Activated CD4-positive, CD25-positive, alpha-beta regulatory T cell treated with anti-CD3 and anti-CD28 coated beads, Interleukin-2, amount 50 U/mL, for 24 hours (primary cell): Measurements from ENCODE around the gene MTMR3.
A peak's percentile ranks its signal among the peaks of the same experiment; 100 is the strongest.

ENCODE experiments used
- ATAC-seq, 2 donors: fragments of 150-1000 bp; cut with Tn5 transposase; one replicate each; pipeline ENCODE4 v1.10.0; 2021; ENCODE audit warnings: mild to moderate bottlenecking in 1 of 2, moderate library complexity in 1 of 2

The MTMR3 gene

DNA sequence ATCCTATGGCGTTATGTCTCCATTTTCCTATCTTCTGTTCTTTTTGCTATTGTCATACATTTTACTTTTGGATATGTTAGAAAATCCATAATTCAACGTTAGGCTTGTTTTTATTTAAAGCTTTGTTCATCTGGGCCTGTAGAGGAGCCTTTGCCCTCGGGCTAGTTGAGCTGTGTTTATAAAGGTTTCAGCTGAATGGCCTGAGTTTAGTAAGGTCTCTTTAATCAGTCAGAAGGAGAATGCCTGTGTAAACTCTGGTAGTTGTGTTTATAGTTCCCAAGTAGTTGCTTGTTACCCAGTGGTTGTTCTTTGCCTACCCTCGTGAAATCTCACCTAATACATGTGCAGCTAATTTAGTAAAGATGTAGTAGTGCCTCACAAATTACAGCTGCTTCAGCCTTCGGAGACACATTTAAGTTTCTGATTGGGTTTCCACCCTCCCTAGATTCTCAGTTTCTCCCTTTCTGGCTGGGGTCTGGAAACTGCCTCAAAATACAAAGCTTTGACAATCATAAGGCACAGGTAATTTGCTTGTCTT is 33.1 kb downstream of the MTMR3 start:
- no peak for ATAC-seq

DNA sequence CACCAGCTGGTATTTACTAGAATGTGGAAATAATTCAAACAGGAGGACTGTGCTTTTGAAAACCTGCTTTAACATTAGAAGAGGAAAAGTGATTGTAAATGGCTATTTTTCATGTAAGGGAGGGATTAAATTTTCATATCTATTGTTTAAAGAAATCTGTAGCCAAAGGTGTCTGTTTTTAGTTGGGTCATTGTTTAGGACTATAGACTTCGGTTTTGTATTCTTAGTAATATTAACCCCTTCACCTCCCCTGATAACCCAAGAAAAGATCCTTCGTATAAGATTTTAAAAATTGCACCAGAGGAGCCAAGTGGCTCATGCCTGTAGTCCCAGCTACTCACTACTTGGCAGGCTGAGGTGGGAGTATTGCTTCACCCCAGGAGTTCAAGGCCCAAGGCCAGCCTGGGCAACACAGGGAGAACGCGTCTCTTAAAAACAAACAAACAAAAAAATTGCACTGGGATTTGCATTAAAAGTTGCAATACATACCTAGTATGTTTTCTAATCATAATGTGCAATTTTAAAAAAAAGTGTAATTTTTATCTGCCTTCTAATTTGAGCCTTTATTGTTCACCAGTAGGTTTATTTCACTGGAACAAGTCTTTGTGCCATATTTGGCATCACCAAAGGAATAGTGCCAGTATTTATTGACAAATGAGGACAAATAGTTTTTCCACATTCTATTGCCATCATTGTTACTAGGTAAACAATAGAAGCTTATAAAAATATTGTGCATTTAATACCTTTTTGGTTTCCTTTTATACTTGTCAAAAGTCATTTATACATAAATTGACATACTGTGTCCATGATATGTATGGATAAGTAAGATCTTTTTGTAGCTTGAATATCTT is 34.3 kb downstream of the MTMR3 start:
- no peak for ATAC-seq

DNA sequence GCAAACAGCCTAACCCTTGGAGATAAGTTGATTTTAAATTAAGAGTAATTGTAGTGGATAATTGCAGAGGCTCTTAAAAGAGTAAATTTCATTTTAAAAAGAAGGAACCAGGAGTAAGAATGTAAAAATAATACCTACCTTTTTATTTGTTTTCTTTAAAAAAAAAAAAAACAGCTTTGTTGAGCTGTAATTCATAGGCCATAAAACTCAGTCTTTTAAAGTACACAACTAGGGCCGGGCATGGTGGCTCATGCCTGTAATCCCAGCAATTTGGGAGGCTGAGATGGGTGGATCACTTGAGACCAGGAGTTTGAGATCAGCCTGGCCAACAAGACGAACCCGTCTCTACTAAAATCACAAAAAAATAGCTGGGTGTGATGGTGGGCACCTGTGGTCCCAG is 42.4 kb downstream of the MTMR3 start:
- no peak for ATAC-seq

DNA sequence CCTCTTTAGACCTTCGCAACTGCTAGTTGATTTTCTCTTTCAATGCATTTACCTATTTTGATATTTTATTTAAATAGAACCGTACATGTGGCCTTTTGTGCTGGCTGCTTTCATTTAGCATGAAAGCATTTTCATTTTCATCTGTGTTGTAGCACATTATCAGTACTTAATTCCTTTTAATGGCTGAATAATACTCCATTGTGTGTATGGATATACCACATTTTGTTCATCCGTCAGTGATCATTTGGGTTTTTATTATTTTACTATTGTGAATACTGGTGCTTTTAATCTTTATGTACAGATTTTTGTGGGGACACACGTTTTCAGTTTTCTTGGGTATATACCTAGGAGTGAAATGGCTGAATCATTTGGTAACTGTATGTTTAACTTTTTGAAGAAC is 43.1 kb downstream of the MTMR3 start:
- no peak for ATAC-seq

DNA sequence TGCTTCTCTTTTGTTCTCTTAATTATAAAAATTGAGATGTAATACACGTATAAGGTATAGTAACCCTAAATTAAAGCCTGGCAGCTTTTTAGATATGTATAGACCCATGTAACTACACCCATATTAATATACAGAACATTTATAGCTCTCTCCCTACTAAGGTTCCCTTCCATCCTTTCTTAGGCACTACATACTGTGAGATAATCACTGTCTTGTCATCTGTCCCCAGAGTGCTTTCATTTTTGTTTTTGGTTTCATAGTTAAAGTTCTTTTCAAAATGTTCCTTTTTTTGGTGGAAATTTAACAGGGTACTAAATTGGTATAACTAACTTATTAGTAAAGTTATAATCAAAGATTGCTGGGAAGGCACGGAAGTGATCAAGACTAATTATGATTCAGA is 49.2 kb downstream of the MTMR3 start:
- ATAC-seq = peak in 1 of 2 donors; percentile 33

DNA sequence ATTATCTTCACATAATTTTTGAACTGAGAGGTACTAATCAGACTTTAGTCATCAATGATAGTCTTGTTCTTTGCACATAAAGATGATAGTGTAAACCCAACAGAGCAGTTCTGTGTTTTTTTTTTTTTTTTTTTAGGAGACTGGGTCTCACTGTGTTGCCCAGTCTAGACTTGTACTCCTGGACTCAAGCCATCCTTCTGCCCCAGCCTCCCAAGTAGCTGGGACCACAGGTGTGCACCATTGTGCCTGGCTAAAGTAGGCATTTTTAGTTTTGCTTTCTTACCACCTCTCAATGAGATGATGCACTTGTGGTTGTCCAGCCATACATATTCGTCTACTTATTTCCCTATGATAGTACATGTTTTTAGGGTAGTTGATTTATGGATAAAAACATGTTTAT is 50.6 kb downstream of the MTMR3 start:
- ATAC-seq = no peak

DNA sequence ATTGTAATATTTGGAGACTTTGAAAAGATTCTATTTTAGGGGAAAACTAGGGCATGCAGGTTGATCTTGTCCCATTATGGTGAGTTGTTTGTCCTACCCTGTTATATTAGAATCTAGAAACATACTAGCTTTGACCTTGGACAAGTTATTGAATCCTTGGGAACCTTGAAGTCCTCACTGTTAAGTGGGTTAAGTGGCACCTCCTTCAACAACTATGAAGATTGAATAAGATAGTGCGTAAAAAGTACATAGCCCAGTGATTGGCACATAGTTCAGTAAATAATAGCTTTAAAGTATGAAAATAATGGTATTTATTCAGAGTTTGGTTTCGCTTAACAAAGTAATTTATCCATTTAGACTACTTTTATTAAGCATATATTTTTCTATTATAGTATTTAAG is 51.6 kb downstream of the MTMR3 start:
- ATAC-seq = no peak

DNA sequence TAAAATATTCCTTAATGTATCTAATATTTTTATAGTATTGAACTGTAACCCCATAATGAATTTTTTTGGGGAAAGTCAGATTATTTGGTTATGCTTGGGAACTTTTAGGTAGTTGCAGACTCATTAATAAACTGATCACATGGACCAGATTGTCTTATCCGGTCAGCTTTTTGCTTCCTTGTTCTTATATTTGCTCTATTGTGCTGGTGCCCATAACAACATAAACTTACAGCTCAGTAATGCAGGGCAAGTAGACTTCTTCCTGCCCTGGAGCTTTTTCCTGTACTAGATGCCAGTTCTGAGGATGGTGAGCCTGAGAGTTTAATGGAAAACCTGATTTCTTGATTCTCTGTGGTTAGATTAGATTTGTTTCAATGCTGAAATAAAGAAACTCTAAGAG is 53.2 kb downstream of the MTMR3 start:
- no peak for ATAC-seq

DNA sequence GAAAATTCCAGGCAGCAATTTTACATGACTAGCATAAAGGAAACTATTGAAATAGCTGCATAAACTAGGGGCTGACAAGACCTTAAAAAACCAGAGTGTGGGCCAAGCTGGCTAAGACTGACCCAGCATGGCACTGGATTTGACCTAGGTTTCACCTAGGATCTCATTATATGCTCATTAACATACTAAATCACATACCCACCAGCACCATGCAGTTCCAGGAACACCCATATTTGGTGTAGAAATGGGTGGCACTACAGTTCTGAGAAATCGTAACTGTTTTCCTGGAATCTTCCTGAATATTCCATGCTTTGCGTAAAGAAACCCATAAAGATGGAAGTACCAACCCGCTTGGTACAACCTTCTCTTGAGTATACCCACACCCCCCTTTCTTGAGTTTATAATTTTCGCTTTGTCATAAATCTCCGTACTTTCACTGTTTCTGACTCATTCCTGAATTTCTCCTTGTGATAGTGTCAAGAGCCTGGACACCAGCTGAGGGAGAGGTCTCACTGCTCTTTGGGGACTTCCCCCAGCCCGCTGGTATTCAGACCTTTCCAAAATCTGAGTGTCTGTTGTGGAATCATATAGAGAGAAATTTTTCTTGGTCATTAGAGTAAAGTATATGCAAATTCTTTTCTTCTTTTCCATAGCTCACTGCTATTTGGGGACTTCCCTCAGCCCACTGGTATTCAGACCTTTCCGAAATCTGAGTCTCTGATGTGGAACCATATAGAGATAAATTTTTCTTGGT is 55.1 kb downstream of the MTMR3 start:
- peak; percentile 56 to 91 for ATAC-seq

DNA sequence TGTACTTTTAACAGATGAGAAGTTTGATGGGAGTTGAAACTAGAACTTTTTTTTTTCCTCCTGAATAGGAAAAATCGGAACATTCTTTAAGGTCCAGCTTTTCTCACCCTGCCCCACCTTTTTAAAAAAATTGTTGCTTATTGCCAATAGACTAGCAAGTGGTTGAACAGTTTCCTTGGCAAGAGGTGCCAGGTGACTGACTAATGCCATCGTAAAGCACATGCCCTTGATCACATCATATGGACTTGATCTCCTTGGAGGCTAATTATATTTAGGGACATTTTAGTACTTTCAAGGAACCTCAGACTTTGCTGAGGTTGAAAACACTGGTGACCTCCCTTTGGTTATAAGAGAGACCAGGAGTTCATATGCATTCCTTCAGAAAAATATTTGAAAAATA is 57.6 kb downstream of the MTMR3 start:
- ATAC-seq = no peak

DNA sequence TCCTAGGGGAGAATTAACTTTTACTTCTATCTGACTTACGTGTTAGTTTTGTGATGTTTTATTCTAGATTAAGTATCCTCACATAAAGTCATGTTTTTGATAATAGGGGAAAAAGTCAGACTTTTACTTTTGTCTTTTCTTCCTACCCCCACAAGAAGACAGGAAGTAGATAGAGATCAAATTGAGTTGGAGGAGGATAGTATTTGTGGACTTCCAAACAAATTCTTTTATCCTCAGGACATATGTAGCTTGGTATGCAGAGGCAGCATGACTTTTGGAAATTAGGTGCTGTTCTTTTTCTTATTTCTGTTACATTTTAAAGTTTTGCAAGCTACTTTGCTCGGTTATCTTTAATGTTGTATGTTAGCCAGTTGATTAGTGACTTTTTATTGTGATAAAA is 61.4 kb downstream of the MTMR3 start:
- ATAC-seq = no peak

DNA sequence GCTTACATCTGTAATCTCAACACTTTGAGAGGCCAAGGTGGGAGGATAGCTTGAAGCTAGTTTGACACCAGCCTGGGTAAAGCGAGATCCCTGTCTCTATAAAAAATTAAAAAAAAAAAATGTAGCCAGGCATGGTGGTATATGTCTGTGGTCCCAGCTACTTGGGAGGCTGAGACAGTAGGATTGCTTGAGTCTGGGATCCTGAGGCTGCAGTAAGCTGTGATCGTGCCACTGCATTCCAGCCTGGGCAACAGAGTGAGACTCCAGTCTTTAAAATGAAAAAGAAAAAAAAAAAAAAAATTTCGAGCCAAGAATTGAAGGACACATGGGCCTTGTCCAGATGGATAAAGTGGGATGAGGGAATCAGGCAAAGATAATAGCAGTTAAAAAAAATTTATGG is 62.5 kb downstream of the MTMR3 start:
- ATAC-seq = no peak

DNA sequence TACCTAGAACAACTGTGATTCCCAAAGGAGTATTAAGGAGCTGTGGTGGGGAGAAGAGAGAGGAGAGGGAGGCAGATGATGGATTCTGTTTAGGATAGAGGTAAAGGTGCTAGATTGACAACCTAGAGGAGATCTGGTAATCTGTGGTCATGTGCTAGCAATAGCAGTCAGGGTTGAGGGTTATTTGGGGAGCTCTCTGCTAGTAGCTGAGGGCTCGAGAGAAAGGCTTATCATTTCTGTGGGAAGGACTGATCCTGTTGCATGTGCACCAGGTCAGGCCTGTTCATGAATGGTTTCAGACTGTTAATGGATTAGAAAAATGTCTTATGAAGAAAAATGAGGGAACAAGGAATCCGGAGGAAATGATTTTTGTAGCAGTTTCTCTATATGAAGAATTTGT is 63.2 kb downstream of the MTMR3 start:
- no peak for ATAC-seq

DNA sequence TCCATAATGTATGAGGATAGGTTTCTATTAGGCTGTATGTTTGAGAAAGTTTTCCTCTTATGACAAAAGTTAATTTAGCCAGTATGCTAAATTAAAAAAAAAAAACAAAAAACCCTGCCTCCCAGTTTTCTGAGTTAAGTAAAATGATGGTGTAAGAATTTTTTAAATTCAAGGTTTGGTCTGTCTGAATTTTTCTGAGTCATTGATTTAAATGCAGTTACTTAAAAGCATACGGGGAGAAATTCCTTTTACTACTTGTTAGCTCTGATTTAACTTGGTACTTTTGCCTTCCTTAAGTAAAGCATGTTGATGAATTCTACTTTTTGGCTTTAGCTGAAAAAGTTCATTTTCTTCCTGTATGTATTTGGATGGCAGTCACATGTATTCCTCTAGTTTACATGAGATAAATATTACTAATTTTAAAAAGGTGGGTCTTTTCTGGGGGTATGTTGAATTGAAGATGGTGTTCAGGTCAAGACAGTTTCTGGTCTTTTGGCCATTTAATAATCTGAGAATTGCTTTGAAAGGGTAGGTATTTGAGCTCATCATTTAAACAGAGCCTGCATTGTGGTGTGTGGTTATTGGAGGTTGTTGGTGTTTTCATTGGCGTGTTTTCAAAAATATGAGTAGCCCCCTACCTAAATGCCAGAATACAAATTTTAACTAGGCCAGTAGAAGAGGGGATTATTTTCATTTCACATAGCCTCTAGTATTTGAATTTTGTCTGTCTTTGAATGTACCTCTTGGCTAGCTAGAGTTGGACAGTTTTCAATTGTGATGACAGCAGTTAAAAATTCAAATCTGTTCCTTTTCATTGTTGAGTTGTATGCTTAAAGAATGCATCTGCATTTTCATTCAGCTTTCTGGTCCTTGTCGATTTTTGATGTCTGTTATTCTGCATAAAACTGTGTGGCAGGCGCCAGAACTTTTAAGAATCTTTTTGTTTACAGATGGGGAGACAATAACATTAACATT is 64.7 kb downstream of the MTMR3 start:
- ATAC-seq = no peak

DNA sequence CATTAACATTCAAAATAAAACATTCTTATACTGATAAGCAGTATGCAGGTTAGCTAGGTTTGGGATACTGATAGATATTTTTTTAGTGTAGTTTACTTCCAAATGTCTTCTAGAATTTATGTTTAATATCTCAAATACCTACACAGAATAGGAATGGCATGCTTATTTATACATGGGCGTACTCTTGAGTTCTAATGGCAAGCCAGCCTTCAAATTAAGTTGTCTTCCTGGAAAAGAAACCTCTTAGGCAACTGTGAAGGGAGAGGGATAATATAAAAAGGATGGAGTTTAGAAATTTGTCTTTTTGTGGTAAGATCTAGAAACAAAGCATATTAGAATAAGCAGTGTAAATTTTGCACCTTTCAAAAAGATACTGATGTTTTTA is 65.4 kb downstream of the MTMR3 start:
- no peak for ATAC-seq

DNA sequence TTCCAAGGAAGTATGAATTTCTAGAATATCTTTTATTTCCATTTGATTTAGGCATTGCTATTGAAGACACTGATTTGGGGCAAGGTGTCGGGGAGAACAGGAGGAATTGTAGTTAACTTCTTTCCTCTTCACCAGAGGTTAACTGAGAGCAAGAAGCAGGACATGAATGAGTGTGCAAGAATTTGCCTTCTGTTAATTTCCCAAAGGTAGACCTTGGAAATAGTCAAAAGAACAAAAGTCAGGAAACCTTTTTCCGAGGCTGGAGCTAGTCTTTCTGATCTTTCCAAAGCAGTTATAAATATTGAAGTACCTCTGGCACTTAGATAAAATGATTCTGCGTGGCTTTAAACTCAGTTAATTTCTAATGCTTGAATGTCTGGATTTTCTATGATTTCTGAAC is 66.9 kb downstream of the MTMR3 start:
- ATAC-seq = no peak

DNA sequence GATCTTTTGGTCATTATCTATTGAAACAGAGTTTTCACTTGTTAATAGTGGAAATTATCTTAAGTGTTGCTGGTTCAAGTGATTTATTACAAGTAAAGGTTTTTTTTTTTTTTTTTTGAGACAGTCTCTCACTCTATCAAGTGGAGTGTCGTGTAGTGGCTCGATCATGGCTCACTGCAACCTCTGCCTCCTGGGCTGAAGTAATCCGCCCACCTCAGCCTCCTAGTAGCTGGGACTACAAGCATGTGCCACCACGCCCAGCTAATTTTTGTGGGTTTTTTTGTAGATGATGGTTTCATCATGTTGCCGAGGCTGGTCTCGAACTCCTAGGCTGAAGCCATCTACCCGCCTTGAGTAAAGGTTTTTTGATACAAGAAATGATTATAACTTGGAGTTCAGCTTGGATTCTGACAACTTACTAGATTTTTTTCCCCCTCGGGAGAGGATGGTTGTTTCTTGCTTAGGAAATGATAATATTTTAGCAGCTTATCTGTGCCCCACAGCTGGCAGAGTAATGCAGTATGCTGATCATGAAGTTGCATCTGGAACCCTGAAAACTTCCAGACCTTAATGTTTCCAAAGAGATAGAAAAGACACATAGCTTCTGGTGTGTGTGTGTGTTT is 68.9 kb downstream of the MTMR3 start:
- ATAC-seq = no peak

DNA sequence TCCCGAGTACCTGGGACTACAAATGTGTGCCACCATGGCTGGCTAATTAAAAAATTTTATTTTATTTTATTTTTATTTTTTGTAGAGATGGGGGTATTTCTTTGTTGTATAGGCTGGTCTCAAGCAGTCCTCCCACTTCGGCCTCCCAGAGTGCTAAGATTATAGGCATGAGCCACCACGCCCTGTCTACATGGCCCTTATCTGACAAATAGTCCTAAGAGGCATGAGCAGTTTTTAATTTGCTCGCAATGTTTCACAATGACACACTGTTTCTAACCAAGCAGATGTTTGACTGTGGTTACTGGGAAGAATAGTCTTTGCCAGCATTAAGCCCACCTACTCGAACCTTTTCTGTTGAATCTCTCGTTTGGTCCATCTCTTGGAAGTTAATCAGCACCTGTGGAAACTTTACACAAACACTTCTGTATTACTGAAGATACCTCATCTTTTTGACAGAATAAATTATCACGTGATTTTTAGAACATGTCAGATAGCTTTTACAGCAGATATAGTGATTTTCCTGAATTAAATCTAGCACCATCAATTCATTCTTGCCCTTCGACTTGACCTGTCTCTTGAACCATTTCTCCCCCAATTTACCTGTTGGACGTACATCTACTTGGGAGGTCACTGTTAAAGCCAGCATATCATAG is 71.4 kb downstream of the MTMR3 start:
- ATAC-seq = no peak

DNA sequence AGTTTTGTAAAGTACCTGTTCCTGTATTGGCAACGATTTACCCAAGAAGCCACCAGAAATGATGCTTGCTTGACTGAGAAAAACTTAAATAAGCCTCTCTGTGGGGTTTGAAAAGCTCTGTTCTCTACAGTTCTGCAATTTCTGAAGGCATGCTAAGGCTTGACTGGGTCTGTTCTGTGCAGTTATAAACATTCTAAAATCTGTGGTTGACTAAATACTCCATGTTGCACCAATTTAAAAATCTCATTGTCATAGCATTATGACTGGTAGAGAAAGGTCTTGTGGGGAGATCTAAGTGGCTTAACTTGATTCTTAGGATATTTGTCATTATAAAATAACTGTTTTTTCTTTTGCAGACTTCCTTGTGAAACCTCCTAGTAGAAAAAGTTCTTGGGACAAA is 73.7 kb downstream of the MTMR3 start:
- ATAC-seq = no peak

DNA sequence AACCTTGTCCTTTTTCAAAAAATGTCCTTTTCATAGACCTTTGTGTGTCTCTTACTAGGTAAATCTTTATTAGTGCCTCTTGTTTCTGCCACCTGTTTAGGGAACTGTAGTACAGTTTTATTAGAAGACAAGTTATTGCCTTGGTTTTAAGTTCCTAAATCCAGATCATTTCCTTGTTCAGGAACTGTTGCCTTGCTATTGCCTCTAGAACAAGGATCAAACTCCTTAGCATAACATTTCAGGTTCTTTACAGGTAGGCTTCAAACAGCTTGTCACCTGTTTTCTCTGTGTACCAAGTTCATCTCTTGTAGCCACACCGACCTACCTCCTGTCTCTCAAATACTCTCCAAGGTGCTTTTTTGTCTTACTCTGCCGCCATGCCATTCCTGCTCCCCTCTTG is 75.2 kb downstream of the MTMR3 start:
- no peak for ATAC-seq

DNA sequence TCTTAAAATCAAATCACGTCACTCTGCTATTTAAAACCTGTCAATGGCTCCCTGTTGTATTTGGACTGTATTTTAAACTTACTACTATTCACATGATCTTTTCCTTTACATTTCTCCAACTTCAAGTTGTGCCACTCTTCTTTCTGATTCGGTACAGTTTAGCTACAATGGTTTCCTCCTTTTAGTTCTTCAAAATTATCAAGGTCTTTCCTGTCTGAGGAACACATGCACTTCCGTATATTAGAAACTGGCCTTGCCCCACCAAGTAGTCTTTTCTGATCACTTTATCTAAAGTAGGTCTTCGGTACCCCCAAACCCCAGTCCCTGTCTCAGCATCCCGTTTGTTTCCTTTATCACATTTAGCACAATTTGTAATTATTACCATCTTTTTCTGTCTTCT is 81.8 kb downstream of the MTMR3 start:
- ATAC-seq = no peak

DNA sequence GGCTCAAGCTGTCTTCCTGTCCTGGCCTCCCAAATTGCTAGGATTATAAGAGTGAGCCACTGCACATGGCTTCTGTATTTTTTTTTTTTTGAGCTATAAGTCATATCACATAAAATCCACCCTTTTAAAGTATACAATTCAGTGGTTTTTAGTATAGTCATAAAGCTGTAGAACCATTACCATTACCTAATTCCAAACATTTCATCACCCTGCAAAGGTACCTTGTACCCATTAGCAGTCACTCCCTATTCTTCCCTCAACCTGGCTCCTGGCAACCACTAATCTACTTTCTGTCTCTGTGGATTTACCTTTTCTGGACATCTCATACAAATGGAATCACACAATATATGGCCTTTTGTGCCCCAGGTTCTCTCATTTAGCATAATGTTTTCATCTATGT is 84.5 kb downstream of the MTMR3 start:
- ATAC-seq = no peak
